H1 (cell line): Measurements from ENCODE around the gene KLHDC4. TPM values are rescaled to one million over a fixed set of nuclear protein-coding genes. Genes with fewer than 3 reads are reported as not detected.

Experiments
- CHD1 ChIP-seq: IDR thresholded peaks from 2 replicates; pipeline ENCODE4 v1.6.1; 2012; ENCODE audit warnings: low read depth, low read length, improper control_type of control experiment
- HDAC2 ChIP-seq, 2 experiments: fragments of 300-600 bp in 1 of 2; sonication (generic) in 1 of 2; IDR thresholded peaks; 2 replicates each; pipeline ENCODE4 v1.6.1; 2011 to 2012; ENCODE audit warnings: low read depth in 2 of 2, low read length in 2 of 2, mild to moderate bottlenecking in 2 of 2, moderate library complexity in 2 of 2, borderline replicate concordance in 1 of 2, inconsistent platforms in 1 of 2
- KDM4A ChIP-seq: IDR thresholded peaks from one replicate; pipeline ENCODE4 v1.7.1; 2012; ENCODE audit warnings: low read depth, mild to moderate bottlenecking, moderate library complexity, low read length, inconsistent platforms; ENCODE audit not compliant: severe bottlenecking
- KDM5A ChIP-seq: fragments of 200-600 bp; IDR thresholded peaks from 2 replicates; pipeline ENCODE4 v1.7.1; 2012; ENCODE audit warnings: mild to moderate bottlenecking, low read length, inconsistent platforms, mixed read lengths
- POLR2AphosphoS5 ChIP-seq: IDR thresholded peaks from 2 replicates; pipeline ENCODE4 v1.6.1; 2011; ENCODE audit warnings: low read depth, low read length
- RXRA ChIP-seq: IDR thresholded peaks from 2 replicates; pipeline ENCODE4 v1.6.1; 2011; ENCODE audit warnings: low read depth, mild to moderate bottlenecking, low read length, moderate library complexity; ENCODE audit not compliant: insufficient read depth
- SUZ12 ChIP-seq: fragments of 200-600 bp; sonication (generic); IDR thresholded peaks from 2 replicates; pipeline ENCODE4 v1.6.1; 2012; ENCODE audit warnings: mild to moderate bottlenecking, inconsistent platforms, low read length, moderate library complexity, mixed read lengths
- TAF1 ChIP-seq: IDR thresholded peaks from 2 replicates; pipeline ENCODE4 v1.6.1; 2011; ENCODE audit warnings: mild to moderate bottlenecking, low read depth, low read length
- polyA plus RNA-seq, 7 experiments: library from polyadenylated mRNA; depleted of rRNA in 3 of 7; stranded (reverse) in 5 of 7; unstranded in 2 of 7; fragments of >200 nt in 5 of 7; fragments of 200-250 nt in 2 of 7; gene quantifications; 1 replicate in 5 of 7; 2 replicates in 1 of 7; 4 replicates in 1 of 7; pipeline versions ENCODE4 v1.2.1 to v1.2.3, GENCODE V29; 2011 to 2013; ENCODE audit warnings: missing spikeins in 2 of 7, mixed read lengths in 2 of 7
- total RNA-seq: library from RNA; stranded (reverse); fragmentation: NEBNext Ultra II Directional; extraction: Animal tissue kit (Norgen Biotek cat#: 25700); gene quantifications from 2 replicates; pipeline ENCODE4 v1.2.1, GENCODE V29; 2021
- TF ChIP-seq, protein P1 (sequence below): fragments of 300-600 bp; sonication (generic); IDR thresholded peaks from 2 replicates; pipeline ENCODE4 v1.7.1; 2012; ENCODE audit warnings: low read length, moderate library complexity, mild to moderate bottlenecking, inconsistent platforms; ENCODE audit not compliant: insufficient replicate concordance
- TF ChIP-seq, protein P2 (sequence below): IDR thresholded peaks from 2 replicates; pipeline ENCODE4 v1.6.1; 2012; ENCODE audit warnings: low read length, inconsistent platforms

Gene KLHDC4
- total and polyA plus RNA-seq, 2 of the 8 experiments (the other 6 are each of a cell fraction or from before 2014, with no cell fraction given): 23.7 to 63.9 TPM

DNA sequence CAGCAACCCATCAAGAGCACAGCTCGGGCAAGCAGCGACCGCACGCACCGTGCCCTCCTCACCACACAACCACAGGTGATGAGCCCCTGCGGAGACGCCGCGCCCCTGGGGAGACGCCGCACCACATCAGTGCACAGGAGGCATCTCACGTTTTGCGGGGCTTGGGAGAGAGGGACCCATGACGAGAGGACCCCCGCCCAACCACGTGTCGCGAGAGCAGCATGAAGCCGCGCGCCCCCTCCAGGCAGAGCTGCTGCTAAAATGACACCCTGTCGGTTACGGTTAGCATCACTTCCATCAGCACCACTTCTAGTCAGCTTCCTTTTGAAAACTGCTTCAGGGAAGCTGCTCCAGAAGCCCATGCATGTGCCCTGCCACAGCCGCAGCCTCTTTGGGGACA, 45.3 kb downstream of the KLHDC4 start (continued):
- TF ChIP-seq, protein P1, sequence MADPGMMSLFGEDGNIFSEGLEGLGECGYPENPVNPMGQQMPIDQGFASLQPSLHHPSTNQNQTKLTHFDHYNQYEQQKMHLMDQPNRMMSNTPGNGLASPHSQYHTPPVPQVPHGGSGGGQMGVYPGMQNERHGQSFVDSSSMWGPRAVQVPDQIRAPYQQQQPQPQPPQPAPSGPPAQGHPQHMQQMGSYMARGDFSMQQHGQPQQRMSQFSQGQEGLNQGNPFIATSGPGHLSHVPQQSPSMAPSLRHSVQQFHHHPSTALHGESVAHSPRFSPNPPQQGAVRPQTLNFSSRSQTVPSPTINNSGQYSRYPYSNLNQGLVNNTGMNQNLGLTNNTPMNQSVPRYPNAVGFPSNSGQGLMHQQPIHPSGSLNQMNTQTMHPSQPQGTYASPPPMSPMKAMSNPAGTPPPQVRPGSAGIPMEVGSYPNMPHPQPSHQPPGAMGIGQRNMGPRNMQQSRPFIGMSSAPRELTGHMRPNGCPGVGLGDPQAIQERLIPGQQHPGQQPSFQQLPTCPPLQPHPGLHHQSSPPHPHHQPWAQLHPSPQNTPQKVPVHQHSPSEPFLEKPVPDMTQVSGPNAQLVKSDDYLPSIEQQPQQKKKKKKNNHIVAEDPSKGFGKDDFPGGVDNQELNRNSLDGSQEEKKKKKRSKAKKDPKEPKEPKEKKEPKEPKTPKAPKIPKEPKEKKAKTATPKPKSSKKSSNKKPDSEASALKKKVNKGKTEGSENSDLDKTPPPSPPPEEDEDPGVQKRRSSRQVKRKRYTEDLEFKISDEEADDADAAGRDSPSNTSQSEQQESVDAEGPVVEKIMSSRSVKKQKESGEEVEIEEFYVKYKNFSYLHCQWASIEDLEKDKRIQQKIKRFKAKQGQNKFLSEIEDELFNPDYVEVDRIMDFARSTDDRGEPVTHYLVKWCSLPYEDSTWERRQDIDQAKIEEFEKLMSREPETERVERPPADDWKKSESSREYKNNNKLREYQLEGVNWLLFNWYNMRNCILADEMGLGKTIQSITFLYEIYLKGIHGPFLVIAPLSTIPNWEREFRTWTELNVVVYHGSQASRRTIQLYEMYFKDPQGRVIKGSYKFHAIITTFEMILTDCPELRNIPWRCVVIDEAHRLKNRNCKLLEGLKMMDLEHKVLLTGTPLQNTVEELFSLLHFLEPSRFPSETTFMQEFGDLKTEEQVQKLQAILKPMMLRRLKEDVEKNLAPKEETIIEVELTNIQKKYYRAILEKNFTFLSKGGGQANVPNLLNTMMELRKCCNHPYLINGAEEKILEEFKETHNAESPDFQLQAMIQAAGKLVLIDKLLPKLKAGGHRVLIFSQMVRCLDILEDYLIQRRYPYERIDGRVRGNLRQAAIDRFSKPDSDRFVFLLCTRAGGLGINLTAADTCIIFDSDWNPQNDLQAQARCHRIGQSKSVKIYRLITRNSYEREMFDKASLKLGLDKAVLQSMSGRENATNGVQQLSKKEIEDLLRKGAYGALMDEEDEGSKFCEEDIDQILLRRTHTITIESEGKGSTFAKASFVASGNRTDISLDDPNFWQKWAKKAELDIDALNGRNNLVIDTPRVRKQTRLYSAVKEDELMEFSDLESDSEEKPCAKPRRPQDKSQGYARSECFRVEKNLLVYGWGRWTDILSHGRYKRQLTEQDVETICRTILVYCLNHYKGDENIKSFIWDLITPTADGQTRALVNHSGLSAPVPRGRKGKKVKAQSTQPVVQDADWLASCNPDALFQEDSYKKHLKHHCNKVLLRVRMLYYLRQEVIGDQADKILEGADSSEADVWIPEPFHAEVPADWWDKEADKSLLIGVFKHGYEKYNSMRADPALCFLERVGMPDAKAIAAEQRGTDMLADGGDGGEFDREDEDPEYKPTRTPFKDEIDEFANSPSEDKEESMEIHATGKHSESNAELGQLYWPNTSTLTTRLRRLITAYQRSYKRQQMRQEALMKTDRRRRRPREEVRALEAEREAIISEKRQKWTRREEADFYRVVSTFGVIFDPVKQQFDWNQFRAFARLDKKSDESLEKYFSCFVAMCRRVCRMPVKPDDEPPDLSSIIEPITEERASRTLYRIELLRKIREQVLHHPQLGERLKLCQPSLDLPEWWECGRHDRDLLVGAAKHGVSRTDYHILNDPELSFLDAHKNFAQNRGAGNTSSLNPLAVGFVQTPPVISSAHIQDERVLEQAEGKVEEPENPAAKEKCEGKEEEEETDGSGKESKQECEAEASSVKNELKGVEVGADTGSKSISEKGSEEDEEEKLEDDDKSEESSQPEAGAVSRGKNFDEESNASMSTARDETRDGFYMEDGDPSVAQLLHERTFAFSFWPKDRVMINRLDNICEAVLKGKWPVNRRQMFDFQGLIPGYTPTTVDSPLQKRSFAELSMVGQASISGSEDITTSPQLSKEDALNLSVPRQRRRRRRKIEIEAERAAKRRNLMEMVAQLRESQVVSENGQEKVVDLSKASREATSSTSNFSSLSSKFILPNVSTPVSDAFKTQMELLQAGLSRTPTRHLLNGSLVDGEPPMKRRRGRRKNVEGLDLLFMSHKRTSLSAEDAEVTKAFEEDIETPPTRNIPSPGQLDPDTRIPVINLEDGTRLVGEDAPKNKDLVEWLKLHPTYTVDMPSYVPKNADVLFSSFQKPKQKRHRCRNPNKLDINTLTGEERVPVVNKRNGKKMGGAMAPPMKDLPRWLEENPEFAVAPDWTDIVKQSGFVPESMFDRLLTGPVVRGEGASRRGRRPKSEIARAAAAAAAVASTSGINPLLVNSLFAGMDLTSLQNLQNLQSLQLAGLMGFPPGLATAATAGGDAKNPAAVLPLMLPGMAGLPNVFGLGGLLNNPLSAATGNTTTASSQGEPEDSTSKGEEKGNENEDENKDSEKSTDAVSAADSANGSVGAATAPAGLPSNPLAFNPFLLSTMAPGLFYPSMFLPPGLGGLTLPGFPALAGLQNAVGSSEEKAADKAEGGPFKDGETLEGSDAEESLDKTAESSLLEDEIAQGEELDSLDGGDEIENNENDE: no peak
- TF ChIP-seq KDM4A (no peak), KDM5A (no peak), TAF1 (no peak), HDAC2 (IDR thresholded peaks at IDR 0.05; ENCODE audit: borderline replicate concordance in 1 of 2, low read depth in 2 of 2, low read length in 2 of 2) (no peak), CHD1 (no peak), RXRA (no peak), POLR2AphosphoS5 (no peak), SUZ12 (no peak)
- TF ChIP-seq, protein P2, sequence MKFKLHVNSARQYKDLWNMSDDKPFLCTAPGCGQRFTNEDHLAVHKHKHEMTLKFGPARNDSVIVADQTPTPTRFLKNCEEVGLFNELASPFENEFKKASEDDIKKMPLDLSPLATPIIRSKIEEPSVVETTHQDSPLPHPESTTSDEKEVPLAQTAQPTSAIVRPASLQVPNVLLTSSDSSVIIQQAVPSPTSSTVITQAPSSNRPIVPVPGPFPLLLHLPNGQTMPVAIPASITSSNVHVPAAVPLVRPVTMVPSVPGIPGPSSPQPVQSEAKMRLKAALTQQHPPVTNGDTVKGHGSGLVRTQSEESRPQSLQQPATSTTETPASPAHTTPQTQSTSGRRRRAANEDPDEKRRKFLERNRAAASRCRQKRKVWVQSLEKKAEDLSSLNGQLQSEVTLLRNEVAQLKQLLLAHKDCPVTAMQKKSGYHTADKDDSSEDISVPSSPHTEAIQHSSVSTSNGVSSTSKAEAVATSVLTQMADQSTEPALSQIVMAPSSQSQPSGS: no peak
